GM23248 (cell line): ENCODE results near the gene GLG1.

Experiments
- EZH2 ChIP-seq: fragments of 200-600 bp; sonication (generic); IDR thresholded peaks from 2 replicates; pipeline ENCODE4 v1.6.1; 2018; ENCODE audit warnings: antibody characterized with exemption, mild to moderate bottlenecking; ENCODE audit not compliant: insufficient read depth, poor library complexity, severe bottlenecking
- EZH2phosphoT487 ChIP-seq: fragments of 200-600 bp; sonication (generic); IDR thresholded peaks from 2 replicates; pipeline ENCODE4 v1.6.1; 2018; ENCODE audit warnings: antibody characterized with exemption, moderate library complexity, mild to moderate bottlenecking, low read depth; ENCODE audit not compliant: insufficient read depth

DNA sequence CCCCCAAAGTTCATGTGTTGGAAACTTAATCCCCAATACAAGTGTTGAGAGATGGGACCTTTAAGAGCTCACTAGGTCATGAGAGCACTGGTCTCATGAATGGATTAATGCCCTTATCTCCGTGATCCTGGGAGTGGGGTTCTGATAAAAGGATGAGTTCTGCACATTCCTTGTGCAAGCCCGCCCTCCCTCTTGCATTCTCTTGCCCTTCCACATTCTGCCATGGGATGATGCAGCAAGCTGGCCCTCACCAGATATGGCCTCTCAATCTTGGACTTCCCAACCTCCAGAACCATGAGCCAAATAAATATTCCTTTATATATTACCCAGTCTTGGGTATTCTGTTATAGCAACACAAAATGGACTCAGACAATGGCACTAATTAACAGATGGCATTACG lies 14.1 kb downstream of the GLG1 start:
- TF ChIP-seq EZH2phosphoT487 (no peak), EZH2 (no peak)
